Keratinocyte (primary cell): ENCODE data around the gene ZNF354C. TPM values are rescaled to one million over a fixed set of nuclear protein-coding genes. Genes with fewer than 3 reads are reported as not detected.
A peak's percentile ranks its signal among the peaks of the same experiment; 100 is the strongest.

Experiments used
- DNase-seq: peaks from one replicate; pipeline ENCODE4 v3.0.0-alpha.2; 2011; ENCODE audit warnings: low read depth, missing footprints, low spot score
- FAIRE-seq: peaks from 2 replicates; lab custom pipeline; 2011; peaks lifted over from hg19 to GRCh38; lab: Jason Lieb, UNC
- H2AFZ ChIP-seq: 2 replicates; pipeline ENCODE4 v1.6.0; 2012; ENCODE audit warnings: low read length, control low read depth, inconsistent platforms; ENCODE audit not compliant: control insufficient read depth
- H3K27ac ChIP-seq: 2 replicates; pipeline ENCODE4 v1.5.1; 2011; ENCODE audit warnings: low read length; ENCODE audit not compliant: control insufficient read depth, insufficient read depth
- H3K27me3 ChIP-seq: 3 replicates; pipeline ENCODE4 v1.6.0; 2011; ENCODE audit warnings: low read length; ENCODE audit not compliant: control insufficient read depth, insufficient read depth; ENCODE audit errors: extremely low read depth
- H3K36me3 ChIP-seq, 2 experiments: 2 replicates in 1 of 2; 3 replicates in 1 of 2; pipeline ENCODE4 v1.5.1; 2011; ENCODE audit warnings: low read length in 2 of 2, mild to moderate bottlenecking in 1 of 2; ENCODE audit not compliant: control insufficient read depth in 2 of 2, insufficient read depth in 2 of 2; ENCODE audit errors: extremely low read depth in 1 of 2
- H3K4me1 ChIP-seq: 3 replicates; pipeline ENCODE4 v1.5.1; 2011; ENCODE audit warnings: low read length; ENCODE audit not compliant: control insufficient read depth, insufficient read depth; ENCODE audit errors: extremely low read depth
- H3K4me2 ChIP-seq: 3 replicates; pipeline ENCODE4 v1.6.0; 2011; ENCODE audit warnings: low read depth, low read length; ENCODE audit not compliant: control insufficient read depth, insufficient read depth; ENCODE audit errors: extremely low read depth
- H3K4me3 ChIP-seq, 3 experiments: fragments of 200-600 bp in 1 of 3; sonication (generic) in 1 of 3; 2 replicates in 2 of 3; 3 replicates in 1 of 3; pipeline ENCODE4 v1.5.1; 2011 to 2016; ENCODE audit warnings: low read length in 3 of 3, mild to moderate bottlenecking in 3 of 3, control low read depth in 2 of 3, inconsistent platforms in 1 of 3, low read depth in 1 of 3, mixed read lengths in 1 of 3, mixed run types in 1 of 3, moderate library complexity in 1 of 3; ENCODE audit not compliant: control insufficient read depth in 2 of 3, insufficient read depth in 2 of 3; ENCODE audit errors: extremely low read depth in 1 of 3
- H3K79me2 ChIP-seq: 2 replicates; pipeline ENCODE4 v1.6.0; 2012; ENCODE audit warnings: low read length; ENCODE audit not compliant: control insufficient read depth, insufficient read depth
- H3K9ac ChIP-seq: 3 replicates; pipeline ENCODE4 v1.6.0; 2011; ENCODE audit warnings: low read length; ENCODE audit not compliant: control insufficient read depth, insufficient read depth; ENCODE audit errors: extremely low read depth
- H3K9me1 ChIP-seq: 3 replicates; pipeline ENCODE4 v1.6.0; 2011; ENCODE audit warnings: low read length; ENCODE audit not compliant: control insufficient read depth, insufficient read depth; ENCODE audit errors: extremely low read depth
- H3K9me3 ChIP-seq: 2 replicates; pipeline ENCODE4 v1.5.1; 2012; ENCODE audit warnings: low read depth, low read length; ENCODE audit not compliant: control insufficient read depth
- H4K20me1 ChIP-seq: 3 replicates; pipeline ENCODE4 v1.6.0; 2011; ENCODE audit warnings: low read length; ENCODE audit not compliant: control insufficient read depth, insufficient read depth; ENCODE audit errors: extremely low read depth
- EZH2 ChIP-seq: IDR thresholded peaks from one replicate; pipeline ENCODE4 v1.6.1; 2012; ENCODE audit warnings: inconsistent platforms, mild to moderate bottlenecking, low read length, moderate library complexity
- dilution Hi-C: fragments of 300-500 bp; cut with MboI; formaldehyde crosslinking; loops from one replicate; pipeline ENCODE4 v1.7.0; 2020; ENCODE audit warnings: low sequenced_read_pairs; ENCODE audit not compliant: extremely low pct_ligation_motif_present
- polyA plus RNA-seq, 5 experiments: library from polyadenylated mRNA; depleted of rRNA in 3 of 5; stranded (reverse) in 3 of 5; stranded (forward) in 1 of 5; unstranded in 1 of 5; fragments of >200 nt; gene quantifications; 1 replicate in 1 of 5; 2 replicates in 3 of 5; 3 replicates in 1 of 5; pipeline versions ENCODE4 v1.2.1 to v1.2.3, GENCODE V29; 2011 to 2012; ENCODE audit warnings: missing spikeins in 2 of 5, low read depth in 1 of 5, low replicate concordance in 1 of 5
- TF ChIP-seq, protein P1 (sequence below), 3 experiments: IDR thresholded peaks in 1 of 3; conservative IDR thresholded peaks in 1 of 3; optimal IDR thresholded peaks in 1 of 3; 2 replicates in 2 of 3; 3 replicates in 1 of 3; pipeline versions ENCODE3 to v1.5.1; 2011; ENCODE audit warnings: low read length in 3 of 3, mild to moderate bottlenecking in 3 of 3, moderate library complexity in 2 of 3, control low read depth in 1 of 3, inconsistent platforms in 1 of 3; ENCODE audit not compliant: insufficient read depth in 2 of 3; ENCODE audit errors: extremely low read depth in 1 of 3

Gene ZNF354C
- polyA plus RNA-seq, 1 donor (not counting 4 experiments of a cell fraction or from before 2014, with no cell fraction given): 2.7 TPM

DNA sequence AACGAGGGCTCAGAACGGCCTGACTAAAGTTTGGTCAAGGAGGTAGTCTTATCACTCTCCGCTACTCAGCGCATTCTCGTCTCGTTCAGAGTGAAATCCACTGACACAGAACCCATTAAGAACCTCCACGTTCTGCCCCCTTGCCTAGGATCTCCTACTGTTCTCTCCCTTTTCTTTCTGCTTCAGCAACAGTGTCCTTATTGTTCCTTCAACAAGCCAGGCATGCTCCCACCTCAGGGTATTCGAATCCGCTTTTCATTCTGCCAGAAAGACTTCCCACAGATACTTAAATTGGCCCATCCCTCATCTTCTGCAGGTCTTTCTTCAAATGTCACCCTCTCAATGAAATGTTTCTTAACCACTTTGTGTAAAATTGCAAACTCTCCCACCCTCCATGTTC is 4.3 kb upstream of the ZNF354C start:
- no peak for DNase-seq
- H3K36me3 ChIP-seq: no peaks in the 10 kb centered on the region
- H3K9me1 ChIP-seq: no peaks in the 10 kb centered on the region
- H3K4me2 ChIP-seq: no peak overlapping the region
- dilution Hi-C loops: no loop called here
- no peak overlapping the region for H3K4me3 ChIP-seq
- H3K27ac ChIP-seq: no peak overlapping the region
- FAIRE-seq: no peak
- no peak overlapping the region for H3K9ac ChIP-seq
- H3K9me3 ChIP-seq: no peaks in the 10 kb centered on the region
- H4K20me1 ChIP-seq: no peaks in the 10 kb centered on the region
- peaks cover 3% of the 10 kb centered on the region for H3K4me1 ChIP-seq
- TF ChIP-seq, protein P1, sequence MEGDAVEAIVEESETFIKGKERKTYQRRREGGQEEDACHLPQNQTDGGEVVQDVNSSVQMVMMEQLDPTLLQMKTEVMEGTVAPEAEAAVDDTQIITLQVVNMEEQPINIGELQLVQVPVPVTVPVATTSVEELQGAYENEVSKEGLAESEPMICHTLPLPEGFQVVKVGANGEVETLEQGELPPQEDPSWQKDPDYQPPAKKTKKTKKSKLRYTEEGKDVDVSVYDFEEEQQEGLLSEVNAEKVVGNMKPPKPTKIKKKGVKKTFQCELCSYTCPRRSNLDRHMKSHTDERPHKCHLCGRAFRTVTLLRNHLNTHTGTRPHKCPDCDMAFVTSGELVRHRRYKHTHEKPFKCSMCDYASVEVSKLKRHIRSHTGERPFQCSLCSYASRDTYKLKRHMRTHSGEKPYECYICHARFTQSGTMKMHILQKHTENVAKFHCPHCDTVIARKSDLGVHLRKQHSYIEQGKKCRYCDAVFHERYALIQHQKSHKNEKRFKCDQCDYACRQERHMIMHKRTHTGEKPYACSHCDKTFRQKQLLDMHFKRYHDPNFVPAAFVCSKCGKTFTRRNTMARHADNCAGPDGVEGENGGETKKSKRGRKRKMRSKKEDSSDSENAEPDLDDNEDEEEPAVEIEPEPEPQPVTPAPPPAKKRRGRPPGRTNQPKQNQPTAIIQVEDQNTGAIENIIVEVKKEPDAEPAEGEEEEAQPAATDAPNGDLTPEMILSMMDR (optimal IDR thresholded peaks at IDR 0.05 in 1 of 3, IDR thresholded peaks at IDR 0.05 in 1 of 3, conservative IDR thresholded peaks at IDR 0.05 in 1 of 3; ENCODE audit: extremely low read depth in 1 of 3, insufficient read depth in 2 of 3, low read length in 3 of 3): no peak
- no peak for TF ChIP-seq EZH2
- peaks cover 2% of the 10 kb centered on the region for H3K79me2 ChIP-seq
- no peak overlapping the region for H2AFZ ChIP-seq
- no peaks in the 10 kb centered on the region for H3K27me3 ChIP-seq

DNA sequence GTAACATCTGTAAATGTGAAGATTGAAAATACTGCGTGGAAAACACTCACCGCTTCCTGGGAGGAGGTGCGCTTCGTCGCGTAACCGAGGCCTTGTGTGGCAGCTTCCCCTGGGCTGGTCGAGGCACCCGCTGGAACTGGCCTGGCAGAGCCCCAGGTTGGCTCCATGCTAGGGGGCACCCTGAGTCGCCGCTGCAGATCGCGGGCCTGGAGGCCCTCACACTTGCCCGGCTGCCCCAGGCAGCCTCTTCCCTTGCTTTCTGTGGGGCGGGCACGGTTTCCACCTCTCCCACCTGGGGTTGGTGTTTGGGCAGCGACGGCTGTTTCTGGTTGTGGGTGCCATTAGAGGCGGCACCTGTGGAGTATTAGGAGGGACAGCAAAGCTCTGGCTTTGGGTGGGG is 852 bp downstream of the ZNF354C start:
- DNase-seq: no peak
- H3K79me2 ChIP-seq: peaks cover 6% of the 10 kb centered on the region
- H3K9ac ChIP-seq: peak overlapping the region; percentile 72
- no peak for FAIRE-seq
- H3K4me2 ChIP-seq: peak overlapping the region; percentile 87
- no peaks in the 10 kb centered on the region for H3K9me1 ChIP-seq
- H3K36me3 ChIP-seq: no peaks in the 10 kb centered on the region
- H3K27ac ChIP-seq: no peak overlapping the region
- H3K4me1 ChIP-seq: peaks cover 7% of the 10 kb centered on the region
- dilution Hi-C loops: no loop called here
- peak overlapping the region; percentile 80 to 82 (median 80) for H3K4me3 ChIP-seq
- no peak for TF ChIP-seq EZH2
- TF ChIP-seq, protein P1 (optimal IDR thresholded peaks at IDR 0.05 in 1 of 3, IDR thresholded peaks at IDR 0.05 in 1 of 3, conservative IDR thresholded peaks at IDR 0.05 in 1 of 3; ENCODE audit: extremely low read depth in 1 of 3, insufficient read depth in 2 of 3, low read length in 3 of 3): no peak
- no peaks in the 10 kb centered on the region for H3K9me3 ChIP-seq
- no peaks in the 10 kb centered on the region for H4K20me1 ChIP-seq
- H2AFZ ChIP-seq: peak overlapping the region; percentile 97
- no peaks in the 10 kb centered on the region for H3K27me3 ChIP-seq
